Measurements from ENCODE around the gene ORM1.
"Not testable (repeated sequence)": the region's sequence is repeated elsewhere in the genome, so short reads cannot be mapped to it uniquely, and the experiment has no call there.

The ORM1 gene

GRCh38 chr9:114325684-114326254, 2.9 kb downstream of the ORM1 start:
- DNase-seq, result not testable (repeated sequence)

DNA sequence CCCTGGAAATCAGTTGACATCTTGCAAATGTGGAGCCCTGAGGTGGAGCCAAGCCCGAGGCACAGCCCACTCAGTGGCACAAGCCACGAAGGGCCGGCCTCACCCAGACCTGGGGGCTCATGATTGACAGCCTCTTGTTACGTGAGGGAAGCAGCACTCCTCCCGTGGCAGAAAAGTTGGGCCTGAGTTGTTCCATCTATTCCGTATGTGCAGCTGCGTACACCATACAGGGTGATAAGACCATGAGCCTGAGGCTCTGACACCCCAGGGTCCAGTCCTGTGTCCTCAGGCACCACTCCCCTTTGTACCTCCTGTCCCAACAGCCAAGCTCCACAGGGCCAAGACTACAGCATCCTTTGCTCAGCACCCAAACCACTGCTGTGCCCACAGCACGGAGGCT, 4.9 kb downstream of the ORM1 start:
- DNase-seq, result no peak

- DNase-seq, result not testable (repeated sequence)
Measured at GRCh38 chr9:114328357-114328820, 5.5 kb downstream of the ORM1 start.

DNA sequence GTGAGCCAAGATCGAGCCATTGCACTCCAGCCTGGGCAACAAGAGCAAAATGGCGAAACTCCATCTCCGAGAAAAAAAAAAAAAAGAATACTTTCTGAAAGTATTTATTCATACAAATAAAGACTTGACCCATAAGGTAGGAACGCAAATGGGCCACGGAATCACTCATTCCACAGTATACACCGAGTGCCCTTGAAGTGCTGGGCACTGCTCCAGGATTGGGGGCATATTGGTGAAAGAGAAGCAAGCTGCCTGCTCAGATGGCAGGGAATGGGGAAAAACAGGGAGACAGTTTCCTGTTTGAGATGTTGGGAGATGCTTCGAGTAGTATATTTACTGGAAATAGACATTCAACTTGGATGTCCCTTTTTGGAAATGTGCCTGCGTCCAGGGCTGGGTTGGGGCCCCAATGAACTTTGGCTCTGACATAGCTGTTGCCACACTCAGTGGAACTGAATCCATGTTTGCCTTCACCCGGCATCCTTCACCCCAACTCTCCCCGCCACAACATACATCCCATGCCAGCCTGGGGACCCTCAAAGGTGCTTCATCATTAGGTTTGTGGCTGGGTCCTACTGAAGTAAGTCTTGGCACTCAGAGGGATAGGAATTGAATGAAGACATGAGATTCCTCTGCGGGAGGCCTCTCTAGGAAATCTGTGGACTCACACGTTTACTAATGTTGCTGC, 6.2 kb downstream of the ORM1 start:
- not testable (repeated sequence) for DNase-seq

- not testable (repeated sequence) for DNase-seq
Measured at GRCh38 chr9:114329625-114330022, 6.7 kb downstream of the ORM1 start, which contains the start of gene ORM2. Gene ORM2 (plus strand): TSS chr9:114329869. CDS start chr9:114329905, 36 bp downstream.

DNA sequence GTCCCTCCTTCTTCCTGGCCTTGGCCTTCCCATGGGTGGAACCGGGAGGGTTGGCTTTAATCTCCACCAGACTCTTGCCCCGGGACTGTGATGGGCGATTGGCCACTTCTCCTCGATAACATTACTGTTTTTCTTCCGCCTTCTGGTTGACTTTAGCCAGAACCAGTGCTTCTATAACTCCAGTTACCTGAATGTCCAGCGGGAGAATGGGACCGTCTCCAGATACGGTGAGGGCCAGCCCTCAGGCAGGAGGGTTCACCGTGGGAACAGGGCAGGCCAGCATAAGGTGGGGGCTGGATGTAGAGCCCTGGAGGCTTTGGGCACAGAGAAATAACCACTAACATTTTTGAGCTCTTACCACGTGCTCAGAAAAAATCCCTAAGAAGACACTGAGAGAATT, 7.7 kb downstream of the ORM1 start:
- no peak for DNase-seq

GRCh38 chr9:114331229-114332195, 8.6 kb downstream of the ORM1 start:
- DNase-seq, result not testable (repeated sequence)

DNA sequence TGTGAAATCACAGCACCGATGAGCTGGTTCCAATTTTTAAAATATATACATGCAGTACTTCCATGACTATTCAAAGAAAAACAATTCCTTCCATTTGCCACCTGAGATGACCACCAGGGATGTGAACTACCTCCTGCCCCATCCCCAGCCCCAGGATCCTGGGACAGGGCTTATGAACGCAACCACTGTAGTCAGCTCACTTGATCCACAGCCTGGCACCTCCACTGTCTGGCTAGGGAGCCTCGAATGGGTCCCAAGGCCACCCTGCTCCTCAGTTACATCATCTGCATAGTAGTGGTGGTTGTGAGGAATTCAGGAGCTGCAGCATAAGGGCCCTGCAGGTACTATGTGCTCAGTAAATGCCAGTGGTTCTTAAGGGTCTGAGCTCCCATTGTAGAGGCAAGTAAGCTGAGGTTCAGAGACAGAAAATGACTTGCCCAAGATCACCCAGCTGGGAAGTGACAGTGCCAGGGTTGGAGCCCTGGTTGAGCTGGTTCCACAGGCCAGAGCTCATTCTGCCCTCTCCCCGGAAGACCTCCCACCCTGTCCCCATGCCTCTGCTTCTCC, 9.7 kb downstream of the ORM1 start:
- DNase-seq, result not testable (repeated sequence)

GRCh38 chr9:114333718-114334117, 10.8 kb downstream of the ORM1 start:
- DNase-seq, result not testable (repeated sequence)

GRCh38 chr9:114334490-114334889, 11.6 kb downstream of the ORM1 start:
- no peak for DNase-seq

- DNase-seq, result no peak
Measured at GRCh38 chr9:114335745-114336144, 12.8 kb downstream of the ORM1 start.

DNA sequence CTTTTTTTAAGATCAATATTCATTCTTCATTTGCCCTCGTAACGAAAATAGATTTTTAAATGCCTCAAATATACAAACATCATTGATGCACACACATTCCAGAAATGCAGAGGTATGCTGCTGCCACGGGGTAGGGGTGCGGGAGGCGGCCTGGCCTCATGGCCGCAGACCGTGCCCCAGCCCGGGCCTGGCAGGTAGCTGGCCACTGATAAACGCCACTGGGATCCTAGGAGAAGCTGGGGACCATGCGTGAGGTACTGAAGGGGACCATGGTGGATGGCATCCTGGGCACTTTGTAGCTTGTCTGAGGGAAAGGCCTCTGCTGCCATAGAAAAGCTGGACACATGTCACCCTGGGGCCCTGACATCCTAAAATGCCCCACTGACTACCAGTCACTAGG, 13.3 kb downstream of the ORM1 start:
- DNase-seq, result no peak

- DNase-seq, result no peak
Measured at GRCh38 chr9:114336699-114337395, 13.9 kb downstream of the ORM1 start.

DNA sequence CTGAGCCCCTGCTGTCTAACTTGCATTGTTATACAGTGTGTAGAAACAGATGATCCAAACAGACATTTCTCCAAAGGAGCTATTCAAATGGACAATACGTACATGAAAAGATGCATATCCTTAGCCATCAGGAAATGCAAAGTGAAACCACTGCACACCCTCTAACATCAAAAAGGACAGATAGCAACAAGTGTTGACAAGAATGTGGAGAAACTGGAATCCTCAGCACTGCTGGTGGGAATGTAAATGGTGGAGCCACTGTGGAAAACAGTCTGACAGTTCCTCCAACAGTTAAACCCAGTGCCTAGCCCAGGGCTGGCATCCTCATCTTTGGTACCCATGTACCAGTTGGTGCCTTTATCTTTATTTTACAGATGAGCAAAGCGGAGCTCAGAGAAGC, 15.3 kb downstream of the ORM1 start:
- no peak for DNase-seq

- peak; percentile 71 for DNase-seq
Measured at GRCh38 chr9:114339130-114339908, 16.4 kb downstream of the ORM1 start.

- DNase-seq, result no peak
Measured at GRCh38 chr9:114341152-114341830, 18.4 kb downstream of the ORM1 start.

GRCh38 chr9:114341991-114342390, 19.1 kb downstream of the ORM1 start:
- no peak for DNase-seq

DNA sequence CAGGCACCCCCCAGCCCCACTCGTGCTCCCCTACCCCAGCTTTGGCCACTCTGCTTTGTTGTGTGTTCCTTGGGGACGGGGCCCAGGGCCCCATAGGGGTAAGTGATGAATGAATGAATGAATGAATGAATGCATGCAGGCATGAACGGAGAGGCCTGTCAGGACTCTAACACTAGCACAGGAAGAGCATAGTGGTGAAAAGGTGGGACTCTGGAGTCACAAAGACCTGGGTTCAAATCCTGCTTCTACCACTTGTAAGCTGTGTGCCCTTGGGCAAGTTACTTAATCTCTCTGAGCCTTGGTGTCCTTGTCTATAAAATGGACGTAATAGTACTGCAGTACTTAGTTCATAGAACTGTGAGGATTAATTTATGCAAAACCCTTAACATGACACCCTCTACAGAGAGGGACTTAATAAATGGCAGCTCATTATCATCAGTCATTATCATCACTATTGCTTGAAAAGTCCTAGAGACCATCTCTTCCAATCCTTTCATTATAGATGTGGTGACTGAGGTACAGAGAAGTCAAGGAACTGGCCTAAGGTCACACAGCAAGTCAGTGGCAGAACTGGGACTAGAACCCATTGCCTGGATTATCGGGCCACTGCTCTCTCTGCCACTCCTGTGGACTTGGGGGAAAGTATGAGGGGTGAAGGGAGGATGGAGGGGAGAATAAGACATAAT, 20.0 kb downstream of the ORM1 start:
- no peak for DNase-seq

DNA sequence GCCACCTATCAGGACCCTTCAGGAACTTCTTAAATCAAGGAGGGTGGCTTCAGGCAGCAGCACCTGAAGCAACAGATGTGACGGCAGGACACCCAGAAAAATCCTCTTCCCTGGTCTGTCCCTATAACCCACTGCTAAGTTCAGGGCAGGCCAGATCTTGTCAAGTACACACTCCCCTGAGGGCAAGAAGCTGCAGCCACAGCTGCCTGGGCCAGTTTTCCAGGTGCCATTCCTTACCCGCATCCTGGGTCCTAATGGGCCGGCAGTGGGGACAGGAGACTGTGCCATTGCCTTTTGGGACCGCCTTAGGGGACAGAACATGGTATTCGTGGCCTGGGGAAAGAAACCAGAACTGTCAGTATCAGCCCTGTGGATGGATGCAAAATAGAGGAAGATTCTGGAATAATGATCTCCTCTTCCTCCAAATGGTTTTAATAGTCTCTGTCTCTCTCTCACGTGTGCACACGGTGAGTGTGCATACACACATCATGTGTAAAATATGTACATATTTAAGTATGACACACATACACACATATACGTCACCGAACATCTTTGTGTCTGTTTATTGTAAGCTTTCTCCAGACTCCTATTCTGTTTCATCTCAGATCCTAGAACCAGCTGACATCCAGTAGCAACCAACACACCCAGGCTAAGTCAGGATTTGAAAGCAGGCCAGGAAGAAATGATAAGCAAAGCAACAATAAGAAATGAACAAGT, 20.7 kb downstream of the ORM1 start:
- DNase-seq, result no peak

DNA sequence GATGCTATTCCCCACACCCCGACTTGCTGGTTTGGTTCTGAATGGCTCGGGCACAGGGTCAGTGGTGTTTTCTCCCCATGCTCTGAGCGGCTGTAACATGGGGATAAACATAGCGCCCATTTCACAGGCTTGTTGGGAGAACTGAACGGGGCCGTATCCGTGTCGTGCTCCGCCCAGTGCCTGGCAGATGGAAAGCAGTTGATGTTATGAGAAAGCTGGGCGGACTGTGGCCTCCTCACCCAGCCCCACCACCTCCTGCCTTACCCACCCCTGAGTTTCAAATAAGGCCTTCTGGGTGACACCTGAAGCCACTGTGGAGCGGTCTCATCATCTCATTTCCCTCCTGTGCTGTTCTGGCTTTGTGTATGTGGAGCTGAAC, 21.3 kb downstream of the ORM1 start:
- DNase-seq, result no peak

Measured in activated CD4-positive, alpha-beta T cell treated with anti-CD3 and anti-CD28 coated beads for 48 hours (primary cell).